PFSK-1 (cell line): ENCODE measurements around the gene ANKHD1.

ENCODE experiments used
- FOXP2 ChIP-seq: optimal IDR thresholded peaks from 2 replicates; pipeline ENCODE3; 2011; ENCODE audit warnings: borderline replicate concordance, control low read depth, inconsistent platforms; ENCODE audit not compliant: insufficient read depth; ENCODE audit errors: extremely low read length, extremely low read depth
- POLR2AphosphoS5 ChIP-seq: IDR thresholded peaks from 2 replicates; pipeline ENCODE4 v1.6.1; 2012; ENCODE audit warnings: low read depth, mild to moderate bottlenecking, control low read depth, low read length, moderate library complexity
- SIN3A ChIP-seq: IDR thresholded peaks from 2 replicates; pipeline ENCODE4 v1.6.1; 2012; ENCODE audit warnings: mild to moderate bottlenecking, low read length, moderate library complexity, borderline replicate concordance; ENCODE audit not compliant: insufficient read depth
- TAF1 ChIP-seq: IDR thresholded peaks from 2 replicates; pipeline ENCODE4 v1.6.1; 2012; ENCODE audit warnings: low read length, control low read depth, borderline replicate concordance; ENCODE audit not compliant: insufficient read depth
- TF ChIP-seq, protein P1 (sequence below), 2 experiments: IDR thresholded peaks; 2 replicates each; pipeline versions ENCODE4 v1.6.1 to v1.8.0; 2011 to 2012; ENCODE audit warnings: low read depth in 2 of 2, low read length in 2 of 2, control low read depth in 1 of 2, inconsistent platforms in 1 of 2, mild to moderate bottlenecking in 1 of 2, moderate library complexity in 1 of 2; ENCODE audit not compliant: insufficient read depth in 1 of 2

GRCh38 chr5:140355546-140355945 is 46.1 kb upstream of the ANKHD1 start:
- TF ChIP-seq TAF1 (no peak), POLR2AphosphoS5 (no peak), SIN3A (no peak), FOXP2 (no peak)
- TF ChIP-seq, protein P1, sequence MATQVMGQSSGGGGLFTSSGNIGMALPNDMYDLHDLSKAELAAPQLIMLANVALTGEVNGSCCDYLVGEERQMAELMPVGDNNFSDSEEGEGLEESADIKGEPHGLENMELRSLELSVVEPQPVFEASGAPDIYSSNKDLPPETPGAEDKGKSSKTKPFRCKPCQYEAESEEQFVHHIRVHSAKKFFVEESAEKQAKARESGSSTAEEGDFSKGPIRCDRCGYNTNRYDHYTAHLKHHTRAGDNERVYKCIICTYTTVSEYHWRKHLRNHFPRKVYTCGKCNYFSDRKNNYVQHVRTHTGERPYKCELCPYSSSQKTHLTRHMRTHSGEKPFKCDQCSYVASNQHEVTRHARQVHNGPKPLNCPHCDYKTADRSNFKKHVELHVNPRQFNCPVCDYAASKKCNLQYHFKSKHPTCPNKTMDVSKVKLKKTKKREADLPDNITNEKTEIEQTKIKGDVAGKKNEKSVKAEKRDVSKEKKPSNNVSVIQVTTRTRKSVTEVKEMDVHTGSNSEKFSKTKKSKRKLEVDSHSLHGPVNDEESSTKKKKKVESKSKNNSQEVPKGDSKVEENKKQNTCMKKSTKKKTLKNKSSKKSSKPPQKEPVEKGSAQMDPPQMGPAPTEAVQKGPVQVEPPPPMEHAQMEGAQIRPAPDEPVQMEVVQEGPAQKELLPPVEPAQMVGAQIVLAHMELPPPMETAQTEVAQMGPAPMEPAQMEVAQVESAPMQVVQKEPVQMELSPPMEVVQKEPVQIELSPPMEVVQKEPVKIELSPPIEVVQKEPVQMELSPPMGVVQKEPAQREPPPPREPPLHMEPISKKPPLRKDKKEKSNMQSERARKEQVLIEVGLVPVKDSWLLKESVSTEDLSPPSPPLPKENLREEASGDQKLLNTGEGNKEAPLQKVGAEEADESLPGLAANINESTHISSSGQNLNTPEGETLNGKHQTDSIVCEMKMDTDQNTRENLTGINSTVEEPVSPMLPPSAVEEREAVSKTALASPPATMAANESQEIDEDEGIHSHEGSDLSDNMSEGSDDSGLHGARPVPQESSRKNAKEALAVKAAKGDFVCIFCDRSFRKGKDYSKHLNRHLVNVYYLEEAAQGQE (IDR thresholded peaks at IDR 0.05; ENCODE audit: insufficient read depth in 1 of 2, low read depth in 2 of 2, low read length in 2 of 2): no peak
